ENCODE data around the gene PHF2.

Gene PHF2

DNA sequence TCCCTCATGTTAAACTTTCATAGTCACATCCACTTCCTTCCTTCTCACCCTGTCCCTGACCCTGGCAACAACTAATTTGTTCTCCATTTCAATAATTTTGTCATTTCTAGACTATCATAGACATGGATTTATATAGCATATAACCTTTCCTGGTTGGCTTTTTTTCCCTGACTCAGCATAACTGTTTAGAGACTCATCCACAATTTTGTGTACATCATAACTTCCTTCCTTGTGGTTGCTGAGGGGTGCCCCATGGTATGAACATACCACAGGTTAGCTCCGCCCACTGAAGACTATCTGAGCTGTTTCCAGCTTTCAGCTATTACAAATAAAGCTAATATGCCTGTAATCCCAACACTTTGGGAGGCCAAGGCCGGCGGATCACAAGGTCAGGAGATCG, 137.3 kb downstream of the PHF2 start:
- no peak for DNase-seq

DNA sequence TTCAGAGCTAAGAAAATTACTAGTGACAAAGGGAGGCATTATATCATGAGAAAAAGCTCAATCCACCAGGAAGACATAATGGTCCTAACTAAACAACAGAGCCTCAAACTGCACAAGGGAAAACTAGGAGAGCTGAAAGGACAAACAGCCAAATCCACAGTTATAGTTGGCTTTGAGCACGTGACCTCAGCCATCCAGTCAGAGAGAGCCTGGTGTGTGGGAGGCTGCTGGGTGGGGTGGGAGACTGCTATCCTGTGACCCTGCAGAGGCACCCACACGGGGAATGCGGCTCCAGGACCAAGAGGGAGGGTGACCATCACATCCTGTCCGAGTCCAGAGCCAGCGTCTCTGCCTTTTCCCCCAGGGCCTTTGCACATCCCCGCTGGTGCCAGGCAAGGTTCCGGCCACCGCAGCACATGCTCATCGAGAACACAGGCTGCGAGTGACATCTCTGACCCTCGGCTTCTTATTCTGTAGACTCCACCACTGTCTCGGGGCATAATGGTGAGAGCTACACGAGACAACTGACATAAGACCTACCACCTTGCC, 145.1 kb downstream of the PHF2 start:
- DNase-seq, result no peak

- no peak for DNase-seq
Measured at GRCh38 chr9:93724852-93725251, 148.5 kb downstream of the PHF2 start.

- DNase-seq, result no peak
Measured at GRCh38 chr9:93725382-93725781, 149.0 kb downstream of the PHF2 start.

- no peak for DNase-seq
Measured at GRCh38 chr9:93726147-93726546, 149.8 kb downstream of the PHF2 start.

All from NCI-H1436 (cell line).